Measurements from ENCODE around the gene MOV10.

Gene MOV10

DNA sequence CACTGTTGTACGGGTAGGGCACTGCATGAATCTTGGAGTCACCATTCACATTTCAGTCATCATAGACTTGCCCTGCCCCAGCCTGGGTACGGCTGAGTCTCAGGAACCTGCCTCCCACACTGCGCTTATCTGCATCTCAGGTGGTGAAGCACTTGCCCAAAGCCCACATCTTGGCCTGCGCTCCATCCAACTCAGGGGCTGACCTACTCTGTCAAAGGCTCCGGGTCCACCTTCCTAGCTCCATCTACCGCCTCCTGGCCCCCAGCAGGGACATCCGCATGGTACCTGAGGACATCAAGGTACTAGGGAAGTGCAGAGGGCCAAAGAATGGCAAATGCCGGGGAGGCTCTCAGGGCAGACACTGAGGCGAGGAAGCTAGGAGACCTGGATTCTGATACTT lies 20.8 kb downstream of the MOV10 start:
- TF ChIP-seq CTCF (IDR thresholded peaks at IDR 0.05; ENCODE audit: insufficient read depth, low read length, poor library complexity, severe bottlenecking): no peak
- Histone ChIP-seq H3K27me3 (replicated peaks; ENCODE audit: control insufficient read depth, insufficient read depth, low read length) (no peaks in the 10 kb centered on the region), H3K4me3 (replicated peaks; ENCODE audit: low read depth, low read length) (no peak overlapping the region), H3K36me3 (ENCODE audit: control insufficient read depth, insufficient read depth, low read length) (peaks cover 31% of the 10 kb centered on the region)
- DNase-seq (ENCODE audit: extremely low read depth, insufficient read length): no peak

DNA sequence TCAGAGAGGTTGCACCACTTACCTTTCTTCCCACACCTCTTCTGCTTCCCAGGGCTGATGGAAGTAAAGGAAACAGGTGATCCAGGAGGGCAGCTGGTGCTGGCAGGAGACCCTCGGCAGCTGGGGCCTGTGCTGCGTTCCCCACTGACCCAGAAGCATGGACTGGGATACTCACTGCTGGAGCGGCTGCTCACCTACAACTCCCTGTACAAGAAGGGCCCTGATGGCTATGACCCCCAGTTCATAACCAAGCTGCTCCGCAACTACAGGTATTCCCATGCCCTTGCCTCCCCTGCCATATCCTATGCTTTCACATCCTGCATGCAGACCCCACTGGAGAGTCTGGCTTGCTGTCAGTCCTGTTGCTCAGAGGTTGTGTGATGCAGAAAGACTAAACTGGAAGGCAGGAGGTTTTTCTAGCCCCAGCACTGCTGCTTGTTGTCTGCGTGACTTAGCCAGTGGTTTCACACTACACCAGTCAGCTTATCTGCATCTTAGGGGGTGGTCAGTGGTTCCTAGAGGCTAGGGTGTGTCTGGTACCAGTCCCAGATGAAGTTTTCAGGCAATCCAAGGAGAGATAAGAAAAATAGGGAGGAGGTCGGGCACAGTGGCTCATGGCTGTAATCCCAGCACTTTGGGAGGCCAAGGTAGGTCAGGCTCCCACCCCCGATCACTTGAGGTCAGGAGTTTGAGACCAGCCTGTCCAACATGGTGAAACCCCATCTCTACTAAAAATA lies 22.3 kb downstream of the MOV10 start:
- Histone ChIP-seq H3K36me3 (ENCODE audit: control insufficient read depth, insufficient read depth, low read length) (peaks cover 42% of the 10 kb centered on the region), H3K4me3 (replicated peaks; ENCODE audit: low read depth, low read length) (no peak overlapping the region), H3K27me3 (replicated peaks; ENCODE audit: control insufficient read depth, insufficient read depth, low read length) (no peaks in the 10 kb centered on the region)
- no peak for DNase-seq (ENCODE audit: extremely low read depth, insufficient read length)
- no peak for TF ChIP-seq CTCF (IDR thresholded peaks at IDR 0.05; ENCODE audit: insufficient read depth, low read length, poor library complexity, severe bottlenecking)

GRCh38 chr1:112697781-112698201 lies 23.3 kb downstream of the MOV10 start:
- Histone ChIP-seq H3K4me3 (replicated peaks; ENCODE audit: low read depth, low read length) (no peak overlapping the region), H3K27me3 (replicated peaks; ENCODE audit: control insufficient read depth, insufficient read depth, low read length) (no peaks in the 10 kb centered on the region), H3K36me3 (ENCODE audit: control insufficient read depth, insufficient read depth, low read length) (peaks cover 38% of the 10 kb centered on the region)
- no peak for DNase-seq (ENCODE audit: extremely low read depth, insufficient read length)
- TF ChIP-seq CTCF (IDR thresholded peaks at IDR 0.05; ENCODE audit: insufficient read depth, low read length, poor library complexity, severe bottlenecking): no peak

- no peaks in the 10 kb centered on the region for H3K27me3 ChIP-seq (replicated peaks; ENCODE audit: control insufficient read depth, insufficient read depth, low read length)
- no peak for DNase-seq (ENCODE audit: extremely low read depth, insufficient read length)
- no peak for TF ChIP-seq CTCF (IDR thresholded peaks at IDR 0.05; ENCODE audit: insufficient read depth, low read length, poor library complexity, severe bottlenecking)
- H3K4me3 ChIP-seq (replicated peaks; ENCODE audit: low read depth, low read length): no peak overlapping the region
- H3K36me3 ChIP-seq (ENCODE audit: control insufficient read depth, insufficient read depth, low read length): peaks cover 40% of the 10 kb centered on the region
These were observed 24.2 kb downstream of the MOV10 start for GRCh38 chr1:112698366-112699310.

DNA sequence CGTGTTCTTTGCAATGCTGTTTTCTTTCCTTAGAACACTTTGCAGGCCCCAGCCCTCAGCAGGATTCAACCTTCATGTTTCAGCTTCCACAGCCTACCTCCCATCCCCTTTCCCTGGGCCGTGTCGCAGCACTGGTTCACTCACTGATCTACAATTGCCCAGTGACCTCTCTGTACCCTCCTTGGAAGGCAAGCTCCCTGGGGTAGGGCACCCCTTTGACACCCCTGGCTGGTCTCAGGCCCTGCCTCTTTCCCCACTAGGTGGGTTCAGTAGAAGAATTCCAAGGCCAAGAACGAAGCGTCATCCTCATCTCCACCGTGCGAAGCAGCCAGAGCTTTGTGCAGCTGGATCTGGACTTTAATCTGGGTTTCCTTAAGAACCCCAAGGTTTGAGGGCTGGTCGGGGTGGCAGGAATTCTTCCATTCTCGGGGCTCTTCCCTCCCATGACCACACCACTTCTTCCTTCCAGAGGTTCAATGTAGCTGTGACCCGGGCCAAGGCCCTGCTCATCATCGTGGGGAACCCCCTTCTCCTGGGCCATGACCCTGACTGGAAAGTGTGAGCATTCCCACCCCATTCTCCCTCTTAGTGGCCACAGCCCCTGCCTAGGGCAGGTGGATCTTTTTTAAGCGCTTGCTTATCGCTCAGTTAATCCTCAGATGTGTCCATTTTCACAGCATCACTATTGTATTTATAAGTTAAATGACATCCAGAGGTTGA lies 25.1 kb downstream of the MOV10 start:
- peaks cover 35% of the 10 kb centered on the region for H3K36me3 ChIP-seq (ENCODE audit: control insufficient read depth, insufficient read depth, low read length)
- TF ChIP-seq CTCF (IDR thresholded peaks at IDR 0.05; ENCODE audit: insufficient read depth, low read length, poor library complexity, severe bottlenecking): no peak
- no peak for DNase-seq (ENCODE audit: extremely low read depth, insufficient read length)
- H3K27me3 ChIP-seq (replicated peaks; ENCODE audit: control insufficient read depth, insufficient read depth, low read length): no peaks in the 10 kb centered on the region
- no peak overlapping the region for H3K4me3 ChIP-seq (replicated peaks; ENCODE audit: low read depth, low read length)
